HG03045 (cell line): ENCODE results near the gene CDK5RAP1.

ENCODE experiments used
- ATAC-seq: cut with Tn5 transposase; IDR thresholded peaks from one replicate; pipeline ENCODE4 v1.9.1; 2021; ENCODE audit warnings: mild to moderate bottlenecking, moderate library complexity; ENCODE audit not compliant: unreplicated experiment

Gene CDK5RAP1

GRCh38 chr20:33336375-33336774, 64.9 kb downstream of the CDK5RAP1 start:
- no peak for ATAC-seq

- ATAC-seq, result no peak
These were observed 67.2 kb downstream of the CDK5RAP1 start for GRCh38 chr20:33334111-33334510.

- ATAC-seq, result no peak
These were observed 67.7 kb downstream of the CDK5RAP1 start for GRCh38 chr20:33333616-33334015.

- no peak for ATAC-seq
These were observed 68.3 kb downstream of the CDK5RAP1 start for GRCh38 chr20:33332905-33333456.

- ATAC-seq, result no peak
These were observed 72.9 kb downstream of the CDK5RAP1 start for GRCh38 chr20:33328157-33329137.

- ATAC-seq, result no peak
These were observed 76.0 kb downstream of the CDK5RAP1 start for GRCh38 chr20:33325350-33325749.

GRCh38 chr20:33323236-33323635, 78.1 kb downstream of the CDK5RAP1 start:
- ATAC-seq, result no peak

GRCh38 chr20:33322456-33322855, 78.9 kb downstream of the CDK5RAP1 start:
- no peak for ATAC-seq

- no peak for ATAC-seq
These were observed 81.3 kb downstream of the CDK5RAP1 start for GRCh38 chr20:33320006-33320405.

GRCh38 chr20:33318096-33318429, 83.3 kb downstream of the CDK5RAP1 start:
- no peak for ATAC-seq

- no peak for ATAC-seq
These were observed 83.8 kb downstream of the CDK5RAP1 start for GRCh38 chr20:33317424-33318095.

GRCh38 chr20:33316958-33317357, 84.4 kb downstream of the CDK5RAP1 start:
- no peak for ATAC-seq

GRCh38 chr20:33316343-33316742, 85.0 kb downstream of the CDK5RAP1 start:
- no peak for ATAC-seq

GRCh38 chr20:33313686-33314314, 87.5 kb downstream of the CDK5RAP1 start:
- no peak for ATAC-seq

GRCh38 chr20:33312583-33312982, 88.7 kb downstream of the CDK5RAP1 start:
- no peak for ATAC-seq

GRCh38 chr20:33311996-33312395, 89.3 kb downstream of the CDK5RAP1 start:
- no peak for ATAC-seq

GRCh38 chr20:33311011-33311410, 90.3 kb downstream of the CDK5RAP1 start:
- ATAC-seq, result no peak

- no peak for ATAC-seq
These were observed 90.9 kb downstream of the CDK5RAP1 start for GRCh38 chr20:33310327-33310899.

GRCh38 chr20:33309631-33310030, 91.7 kb downstream of the CDK5RAP1 start:
- ATAC-seq, result no peak
